Fibroblast of skin of left biceps (primary cell): ENCODE measurements around the gene SLC12A6.
"Not testable (repeated sequence)": the region's sequence is repeated elsewhere in the genome, so short reads cannot be mapped to it uniquely, and the experiment has no call there.

ENCODE experiments used
- DNase-seq, 2 experiments: peaks; one replicate each; pipeline ENCODE4 v3.0.0-alpha.2; 2013; ENCODE audit warnings: low read depth in 2 of 2

Gene SLC12A6

GRCh38 chr15:34337557-34338306, at the start of gene SLC12A6:
TSS of gene SLC12A6 (minus strand) at chr15:34337781. CDS start at chr15:34336680, 1,101 bp downstream.
- peak; percentile 74 to 75 for DNase-seq

DNA sequence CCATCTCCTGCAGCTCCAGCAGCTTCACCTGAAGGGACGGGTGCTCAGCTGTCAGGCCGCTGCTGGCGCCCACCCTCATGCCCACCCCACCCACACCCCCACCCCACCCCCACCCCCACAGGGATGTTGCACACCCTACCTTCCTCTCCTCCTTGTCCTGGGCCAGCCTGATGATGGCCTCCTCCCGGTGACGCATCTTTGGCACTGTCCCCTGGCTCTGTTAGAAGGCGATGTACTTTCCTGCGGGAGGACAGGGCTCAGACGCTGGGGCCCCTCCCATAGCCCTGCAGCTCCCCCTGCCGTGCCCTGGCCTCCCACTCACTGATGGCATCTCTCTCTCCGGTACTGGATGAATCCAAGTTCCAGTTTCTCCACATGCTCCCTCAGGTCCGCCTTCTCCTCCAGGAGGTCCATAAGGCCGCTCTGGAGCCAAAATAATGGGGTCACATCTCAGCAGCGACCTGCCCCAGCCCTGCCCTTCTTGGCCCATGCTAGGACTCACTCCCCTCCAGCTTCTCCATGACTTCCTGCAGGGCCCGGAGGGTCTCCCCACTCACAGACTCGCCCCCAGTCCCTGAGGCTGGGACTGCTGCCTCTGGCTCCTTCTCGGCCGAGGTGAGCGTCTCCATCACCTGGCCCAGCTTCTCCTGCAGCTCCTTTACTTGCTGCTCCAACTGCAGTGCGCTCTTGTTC, 44.4 kb upstream of the SLC12A6 start:
- not testable (repeated sequence) for DNase-seq

DNA sequence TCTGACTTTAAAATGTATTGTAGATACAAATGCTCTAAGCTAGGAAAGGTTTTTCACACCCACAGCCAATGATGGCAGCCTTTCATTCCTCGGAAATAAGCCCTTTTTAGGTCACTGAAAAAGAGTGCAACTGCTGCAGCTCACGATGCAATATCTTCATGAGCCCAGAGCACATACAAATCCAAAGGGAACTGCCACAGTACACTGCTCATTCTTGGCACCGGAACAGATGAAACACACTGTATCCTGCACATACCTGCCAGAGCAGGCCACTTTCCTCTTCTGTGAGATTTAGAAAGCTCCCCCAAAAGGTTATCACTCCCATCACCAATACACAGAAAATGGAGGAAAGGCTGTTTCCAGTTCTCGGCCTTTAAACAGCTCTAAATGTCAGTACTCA, 42.9 kb upstream of the SLC12A6 start:
- DNase-seq, result not testable (repeated sequence)

- DNase-seq, result no peak
Measured at GRCh38 chr15:34376856-34377255, 39.3 kb upstream of the SLC12A6 start.

- not testable (repeated sequence) for DNase-seq
Measured at GRCh38 chr15:34375541-34375940, 38.0 kb upstream of the SLC12A6 start.

GRCh38 chr15:34374816-34375215, 37.2 kb upstream of the SLC12A6 start:
- DNase-seq, result no peak

DNA sequence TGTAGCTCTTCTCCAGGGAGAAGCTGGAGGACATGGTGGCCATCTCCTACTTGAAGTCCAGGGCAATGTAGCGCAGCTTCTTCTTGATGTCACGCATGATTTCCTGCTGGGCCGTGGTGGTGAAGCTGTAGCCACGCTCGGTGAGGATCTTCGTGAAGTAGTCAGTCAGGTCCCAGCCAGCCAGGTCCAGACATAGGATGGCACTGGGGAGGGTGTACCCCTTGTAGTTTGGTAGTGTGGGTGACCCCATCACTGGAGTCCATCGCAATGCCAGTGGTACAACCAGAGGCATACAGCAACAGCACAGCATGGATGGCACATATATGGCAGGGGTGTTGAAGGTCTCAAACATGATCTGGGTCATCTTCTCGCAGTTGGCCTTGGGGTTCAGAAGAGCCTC, 36.4 kb upstream of the SLC12A6 start:
- DNase-seq, result no peak

DNA sequence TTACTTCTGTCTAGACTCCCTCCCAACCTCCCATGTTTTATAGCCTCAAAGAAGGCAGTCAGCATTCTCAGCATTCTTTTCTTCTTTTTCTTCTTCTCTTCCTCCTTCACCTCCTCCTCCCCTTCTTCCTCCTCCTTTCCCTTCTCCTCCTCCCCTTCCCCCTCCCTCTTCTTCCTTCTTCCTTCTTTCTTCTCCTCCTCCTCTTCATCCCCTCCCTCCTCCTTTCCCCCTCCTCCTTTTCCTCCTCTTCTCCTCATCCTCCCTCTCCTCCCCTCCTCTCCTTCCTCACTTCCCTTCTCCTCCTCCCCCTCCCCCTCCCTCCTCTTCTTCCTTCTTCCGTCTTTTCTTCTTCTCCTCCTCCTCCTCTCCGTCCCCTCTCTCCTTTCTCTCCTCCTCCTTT, 33.1 kb upstream of the SLC12A6 start:
- no peak for DNase-seq

- no peak for DNase-seq
Measured at GRCh38 chr15:34370129-34370528, 32.5 kb upstream of the SLC12A6 start.

GRCh38 chr15:34367101-34368081, 29.8 kb upstream of the SLC12A6 start, which contains the start of gene LPCAT4:
TSS of gene LPCAT4 (minus strand) at chr15:34367196. CDS start at chr15:34367100, 96 bp downstream.
- peak; percentile 38 to 43 for DNase-seq

DNA sequence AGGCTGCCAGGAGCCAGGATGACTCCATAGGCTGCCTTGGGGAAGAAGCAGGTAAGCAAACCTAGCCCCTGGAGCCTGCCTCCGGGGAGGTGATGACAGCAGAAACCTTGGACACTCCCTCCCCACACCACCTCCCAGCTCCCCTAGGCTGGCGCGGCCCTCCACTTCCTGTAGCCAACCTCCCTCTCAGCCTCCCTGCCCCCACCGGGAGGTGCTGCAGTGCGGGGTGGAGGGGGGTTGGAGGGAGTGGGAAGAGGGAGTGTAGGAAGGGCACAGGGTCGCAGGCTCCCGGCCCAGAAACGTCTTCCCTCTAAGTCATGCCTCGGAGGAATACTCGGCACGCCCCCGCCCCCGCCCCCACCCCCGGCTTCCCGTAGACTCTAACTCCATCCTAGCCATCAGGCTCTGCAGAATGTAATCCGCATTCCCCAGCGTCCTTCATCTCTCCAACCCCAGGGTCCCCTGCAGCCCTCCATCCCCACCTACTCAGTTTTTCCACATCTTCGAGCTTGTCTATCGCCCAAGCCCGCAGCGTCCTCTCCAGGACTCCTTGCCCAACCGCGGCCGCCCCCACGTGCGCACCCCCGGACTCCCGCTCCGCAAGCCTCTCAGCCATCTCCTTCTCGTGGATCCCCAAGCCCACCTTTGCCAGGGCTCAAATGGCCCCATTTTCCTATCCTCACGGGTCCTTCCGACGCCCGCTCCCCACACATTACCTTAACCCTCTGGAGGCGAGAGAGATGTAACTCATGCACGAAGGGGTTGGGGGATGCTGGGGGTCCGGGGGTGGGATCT, 28.9 kb upstream of the SLC12A6 start:
- DNase-seq, result peak in 1 of 2 experiments; percentile 12

GRCh38 chr15:34365836-34366235, 28.3 kb upstream of the SLC12A6 start:
- DNase-seq, result no peak

DNA sequence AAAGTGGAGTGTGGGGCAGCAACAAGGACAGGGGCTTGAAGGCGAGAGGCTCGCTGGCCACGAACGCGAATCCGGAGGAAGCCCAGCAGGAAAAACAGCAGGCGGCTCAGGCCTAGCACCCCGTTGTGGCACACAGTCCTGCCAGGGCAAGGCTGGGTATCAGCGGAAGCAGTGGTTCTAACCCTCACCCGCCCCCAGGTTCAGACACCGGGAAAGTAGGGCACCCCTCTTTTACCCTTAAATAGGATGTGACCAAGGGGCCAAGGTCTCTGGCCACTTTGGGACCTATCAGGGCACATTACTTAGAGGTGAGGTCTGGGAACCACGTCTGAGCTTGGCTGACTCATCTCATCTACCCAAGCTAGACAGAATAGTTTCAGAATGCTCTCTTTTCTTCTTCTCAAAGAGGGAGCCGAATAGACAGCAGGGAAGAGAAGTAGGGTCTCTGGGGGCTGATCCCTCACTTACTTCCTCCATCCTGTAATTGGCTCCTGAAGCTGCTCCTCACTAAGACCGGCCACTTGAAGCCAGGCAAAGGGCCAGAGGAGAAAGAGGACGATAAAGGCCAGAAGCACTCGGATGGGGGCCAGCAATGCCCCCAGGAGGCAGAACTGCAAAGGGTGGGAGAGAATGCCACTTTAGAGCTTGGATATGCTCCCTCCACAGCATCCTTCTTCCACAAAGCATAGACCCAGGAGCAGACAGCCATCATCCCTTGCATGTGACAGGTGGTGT, 27.7 kb upstream of the SLC12A6 start:
- DNase-seq, result no peak

DNA sequence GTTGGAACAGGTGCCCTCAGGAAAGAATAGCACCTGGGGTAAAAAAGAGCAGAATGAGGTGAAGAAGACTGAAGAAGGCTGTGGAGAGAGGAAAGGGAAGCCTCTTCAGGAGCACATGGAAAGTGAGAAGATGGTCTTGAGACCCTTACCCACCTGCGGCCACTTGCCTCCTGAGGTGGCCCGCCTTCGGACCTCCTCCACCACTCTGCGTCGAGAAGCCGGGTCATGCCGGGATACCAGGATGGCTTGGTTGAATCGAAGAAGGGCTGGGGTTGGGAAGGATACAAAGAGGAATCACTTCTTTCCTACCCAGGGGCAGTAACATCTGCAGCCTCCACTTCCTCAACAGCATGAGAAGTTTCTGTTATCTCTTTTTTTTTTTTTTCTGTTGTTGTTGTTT, 26.5 kb upstream of the SLC12A6 start:
- DNase-seq, result no peak

DNA sequence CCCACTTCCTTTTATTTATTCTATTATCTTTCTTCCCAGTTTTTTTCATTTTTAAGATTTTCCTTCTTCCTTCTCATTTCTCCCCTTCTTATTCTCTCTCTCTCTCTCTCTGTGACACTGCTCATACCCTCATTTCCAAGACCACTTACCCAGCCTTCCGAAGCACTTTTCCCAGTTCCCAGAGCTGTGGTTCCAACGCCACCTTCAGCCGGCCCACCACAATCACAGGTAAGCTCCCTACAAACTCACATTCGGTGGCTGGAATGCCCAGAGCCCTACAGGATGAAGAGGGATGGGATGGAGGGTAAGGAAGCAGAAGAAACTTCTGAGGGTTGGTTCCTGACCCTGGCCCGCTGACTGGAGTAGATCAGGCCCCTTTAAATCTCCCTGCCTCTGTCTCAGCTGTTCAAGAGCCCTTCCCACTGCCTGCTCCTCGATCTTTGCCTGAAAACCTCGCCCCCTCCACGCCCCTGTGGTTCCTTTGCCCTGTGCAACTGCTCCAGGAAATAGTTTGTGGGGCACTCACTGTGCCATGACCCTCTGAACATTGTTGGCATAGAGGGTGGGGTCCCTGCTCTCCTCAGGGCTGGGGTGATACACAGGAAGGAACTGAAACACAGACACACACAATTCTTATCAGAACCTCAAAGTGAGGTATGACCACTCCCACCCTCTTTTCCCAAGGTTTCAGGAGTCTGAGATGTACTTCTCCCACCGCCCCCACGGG, 24.6 kb upstream of the SLC12A6 start:
- DNase-seq, result no peak

GRCh38 chr15:34361278-34361677, 23.7 kb upstream of the SLC12A6 start:
- DNase-seq, result no peak

DNA sequence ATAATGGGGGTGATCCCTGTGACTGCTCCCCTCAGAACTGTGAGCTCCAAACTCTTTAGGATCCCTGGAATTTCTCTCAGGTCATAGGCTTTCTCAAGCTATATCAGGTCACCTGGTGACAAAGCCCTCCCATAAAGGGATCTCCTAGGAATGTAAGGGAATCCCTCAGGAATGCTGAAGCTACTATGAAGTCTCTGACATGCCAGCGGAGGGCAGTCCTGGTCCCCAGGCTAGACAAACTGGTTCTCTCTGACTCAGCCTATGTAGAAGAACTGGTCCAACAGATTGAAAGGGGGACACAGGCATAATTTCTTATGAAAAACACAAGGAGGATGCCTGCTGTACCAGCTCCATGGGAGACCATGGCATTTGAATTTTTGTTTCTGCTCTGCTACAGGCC, 22.7 kb upstream of the SLC12A6 start:
- DNase-seq, result no peak

DNA sequence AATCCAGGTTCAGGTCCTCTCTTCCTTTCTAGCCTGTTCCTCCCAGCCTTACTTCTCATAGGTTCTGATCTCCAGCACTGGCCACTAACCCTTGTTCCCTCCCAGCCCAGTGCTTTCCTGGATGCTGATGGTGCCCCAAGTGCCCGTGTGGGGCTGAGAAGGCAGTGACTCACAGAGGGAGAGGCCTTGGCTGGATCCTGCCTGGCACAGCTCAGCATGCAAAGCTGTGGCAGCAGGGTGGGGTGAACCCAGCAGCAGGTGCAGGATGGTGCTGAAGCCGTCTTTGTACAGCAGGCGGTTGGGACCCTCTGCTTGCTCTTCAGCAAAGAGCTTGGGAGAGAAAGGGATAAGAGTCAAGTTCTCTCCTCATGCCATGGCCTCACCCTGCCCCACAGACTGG, 21.8 kb upstream of the SLC12A6 start:
- no peak for DNase-seq

- no peak for DNase-seq
Measured at GRCh38 chr15:34358948-34359347, 21.4 kb upstream of the SLC12A6 start.

- DNase-seq, result no peak
Measured at GRCh38 chr15:34358367-34358766, 20.8 kb upstream of the SLC12A6 start.
